ENCODE results near the gene DSTYK. TPM values are rescaled to one million over a fixed set of nuclear protein-coding genes. Genes with fewer than 3 reads are reported as not detected.

Gene DSTYK
- total RNA-seq, 1 donor from 2014 or later: 15.4 TPM

DNA sequence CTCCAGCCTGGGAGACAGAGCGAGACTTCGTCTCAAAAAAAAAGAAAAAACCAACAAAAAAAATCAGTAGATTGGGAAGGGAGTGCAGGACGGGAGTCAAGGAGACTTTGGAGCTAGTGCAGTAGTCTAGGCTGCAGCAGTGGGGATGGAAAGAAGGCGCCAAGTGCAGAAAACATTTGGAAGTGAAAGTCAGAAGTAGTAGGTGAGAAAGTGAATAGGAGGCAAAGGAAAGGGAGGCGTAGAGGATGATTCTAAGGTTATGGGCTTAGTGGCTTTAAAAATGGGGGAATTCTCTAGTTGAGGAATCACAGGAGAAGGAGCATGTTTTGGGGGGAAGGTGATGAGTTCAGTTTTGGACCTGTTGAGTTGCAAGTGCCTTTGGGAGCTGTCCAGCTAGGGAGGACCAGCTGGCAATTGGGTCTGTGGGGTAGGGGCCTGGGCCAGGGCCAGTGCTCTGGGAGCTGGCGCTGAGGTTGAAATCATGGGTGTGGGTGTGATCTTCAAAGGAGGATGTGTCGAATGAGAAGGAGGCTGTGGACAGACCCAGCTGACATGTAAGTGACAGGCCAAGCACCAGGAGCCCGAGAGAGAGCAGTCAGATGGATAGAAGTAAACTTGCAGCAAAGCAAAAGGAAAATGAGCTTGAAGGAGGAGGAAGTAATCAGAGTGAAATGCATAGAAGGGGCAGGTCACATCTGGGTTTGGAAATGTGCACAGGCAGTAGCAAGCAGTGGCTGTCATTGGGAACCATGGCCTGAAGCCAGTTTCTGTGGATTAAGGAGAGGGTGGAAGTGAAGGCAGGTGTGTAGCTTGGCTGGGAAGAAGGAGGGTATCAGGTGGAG is 32.1 kb upstream of the DSTYK start:
- Mint-ChIP-seq H3K27me3 (ENCODE audit: low read depth, unreplicated experiment) (no peaks in the 10 kb centered on the region), H3K9me3 (ENCODE audit: unreplicated experiment) (no peaks in the 10 kb centered on the region), H3K4me3 (ENCODE audit: unreplicated experiment) (no peak overlapping the region), H3K36me3 (ENCODE audit: low read depth, unreplicated experiment) (peaks cover 11% of the 10 kb centered on the region), H3K4me1 (ENCODE audit: low read depth, unreplicated experiment) (no peaks in the 10 kb centered on the region), H3K27ac (ENCODE audit: unreplicated experiment) (no peak overlapping the region)
- Histone ChIP-seq H3K4me3 (ENCODE audit: insufficient read depth, low read depth, low read length) (no peak overlapping the region), H3K27ac (ENCODE audit: low read depth, low read length) (no peak overlapping the region), H3K9me3 (ENCODE audit: insufficient read depth, low read depth, low read length) (no peaks in the 10 kb centered on the region), H3K4me1 (ENCODE audit: insufficient read depth, low read length) (no peaks in the 10 kb centered on the region), H3K4me2 (ENCODE audit: low read length) (no peak overlapping the region), H3K36me3 (ENCODE audit: insufficient read depth, low read length) (no peaks in the 10 kb centered on the region), H2AFZ (ENCODE audit: low read depth, low read length) (no peak overlapping the region), H3K9ac (ENCODE audit: low read length) (no peak overlapping the region), H3K79me2 (ENCODE audit: insufficient read depth, low read length) (no peaks in the 10 kb centered on the region), H3K27me3 (ENCODE audit: insufficient read depth, low read length) (no peaks in the 10 kb centered on the region), H4K20me1 (ENCODE audit: insufficient read depth, low read length) (no peaks in the 10 kb centered on the region)
- DNase-seq (ENCODE audit: low read depth): no peak
- TF ChIP-seq, protein P1, sequence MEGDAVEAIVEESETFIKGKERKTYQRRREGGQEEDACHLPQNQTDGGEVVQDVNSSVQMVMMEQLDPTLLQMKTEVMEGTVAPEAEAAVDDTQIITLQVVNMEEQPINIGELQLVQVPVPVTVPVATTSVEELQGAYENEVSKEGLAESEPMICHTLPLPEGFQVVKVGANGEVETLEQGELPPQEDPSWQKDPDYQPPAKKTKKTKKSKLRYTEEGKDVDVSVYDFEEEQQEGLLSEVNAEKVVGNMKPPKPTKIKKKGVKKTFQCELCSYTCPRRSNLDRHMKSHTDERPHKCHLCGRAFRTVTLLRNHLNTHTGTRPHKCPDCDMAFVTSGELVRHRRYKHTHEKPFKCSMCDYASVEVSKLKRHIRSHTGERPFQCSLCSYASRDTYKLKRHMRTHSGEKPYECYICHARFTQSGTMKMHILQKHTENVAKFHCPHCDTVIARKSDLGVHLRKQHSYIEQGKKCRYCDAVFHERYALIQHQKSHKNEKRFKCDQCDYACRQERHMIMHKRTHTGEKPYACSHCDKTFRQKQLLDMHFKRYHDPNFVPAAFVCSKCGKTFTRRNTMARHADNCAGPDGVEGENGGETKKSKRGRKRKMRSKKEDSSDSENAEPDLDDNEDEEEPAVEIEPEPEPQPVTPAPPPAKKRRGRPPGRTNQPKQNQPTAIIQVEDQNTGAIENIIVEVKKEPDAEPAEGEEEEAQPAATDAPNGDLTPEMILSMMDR (IDR thresholded peaks at IDR 0.05; ENCODE audit: insufficient read depth, low read depth, low read length): no peak
- TF ChIP-seq EZH2 (IDR thresholded peaks at IDR 0.05; ENCODE audit: insufficient read depth, low read length): no peak
- FAIRE-seq: no peak

DNA sequence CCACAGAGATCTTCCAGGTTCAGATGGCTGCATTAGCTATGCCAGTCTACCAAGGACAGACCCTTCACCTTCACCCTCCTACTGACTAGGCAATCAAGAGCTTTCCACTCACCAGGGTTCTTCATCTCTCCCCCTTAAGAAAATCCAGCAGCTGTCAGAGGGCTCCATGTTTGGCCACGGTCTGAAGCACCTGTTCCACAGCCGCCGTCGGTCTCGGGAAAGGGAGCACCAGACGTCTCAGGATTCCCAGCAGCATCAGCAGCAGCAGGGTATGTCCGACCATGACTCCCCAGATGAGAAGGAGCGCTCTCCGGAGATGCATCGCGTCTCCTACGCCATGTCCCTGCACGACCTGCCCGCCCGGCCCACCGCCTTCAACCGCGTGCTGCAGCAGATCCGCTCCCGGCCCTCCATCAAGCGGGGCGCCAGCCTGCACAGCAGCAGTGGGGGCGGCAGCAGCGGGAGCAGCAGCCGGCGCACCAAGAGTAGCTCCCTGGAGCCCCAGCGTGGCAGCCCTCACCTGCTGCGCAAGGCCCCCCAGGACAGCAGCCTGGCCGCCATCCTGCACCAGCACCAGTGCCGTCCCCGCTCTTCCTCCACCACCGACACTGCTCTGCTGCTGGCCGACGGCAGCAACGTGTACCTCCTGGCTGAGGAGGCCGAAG is 30.0 kb upstream of the DSTYK start:
- no peak for TF ChIP-seq EZH2 (IDR thresholded peaks at IDR 0.05; ENCODE audit: insufficient read depth, low read length)
- TF ChIP-seq, protein P1 (IDR thresholded peaks at IDR 0.05; ENCODE audit: insufficient read depth, low read depth, low read length): no peak
- no peak overlapping the region for H3K27ac ChIP-seq (ENCODE audit: low read depth, low read length)
- no peaks in the 10 kb centered on the region for H3K27me3 ChIP-seq (ENCODE audit: insufficient read depth, low read length)
- no peak overlapping the region for H3K9ac ChIP-seq (ENCODE audit: low read length)
- Mint-ChIP-seq H3K4me3 (ENCODE audit: unreplicated experiment) (no peak overlapping the region), H3K9me3 (ENCODE audit: unreplicated experiment) (no peaks in the 10 kb centered on the region), H3K4me1 (ENCODE audit: low read depth, unreplicated experiment) (no peaks in the 10 kb centered on the region), H3K27ac (ENCODE audit: unreplicated experiment) (no peak overlapping the region), H3K36me3 (ENCODE audit: low read depth, unreplicated experiment) (peaks cover 11% of the 10 kb centered on the region), H3K27me3 (ENCODE audit: low read depth, unreplicated experiment) (peaks cover 5% of the 10 kb centered on the region)
- H4K20me1 ChIP-seq (ENCODE audit: insufficient read depth, low read length): no peaks in the 10 kb centered on the region
- H3K9me3 ChIP-seq (ENCODE audit: insufficient read depth, low read depth, low read length): no peaks in the 10 kb centered on the region
- DNase-seq (ENCODE audit: low read depth): no peak
- H3K4me1 ChIP-seq (ENCODE audit: insufficient read depth, low read length): no peaks in the 10 kb centered on the region
- no peak overlapping the region for H3K4me2 ChIP-seq (ENCODE audit: low read length)
- H2AFZ ChIP-seq (ENCODE audit: low read depth, low read length): no peak overlapping the region
- H3K36me3 ChIP-seq (ENCODE audit: insufficient read depth, low read length): no peaks in the 10 kb centered on the region
- FAIRE-seq: no peak
- no peaks in the 10 kb centered on the region for H3K79me2 ChIP-seq (ENCODE audit: insufficient read depth, low read length)
- no peak overlapping the region for H3K4me3 ChIP-seq (ENCODE audit: insufficient read depth, low read depth, low read length)

Data from astrocyte (in vitro differentiated cells and primary cell).